K562 (cell line): ENCODE results near the gene MPI. TPM values are rescaled to one million over a fixed set of nuclear protein-coding genes. Genes with fewer than 3 reads are reported as not detected.

Experiments
- BCL6 ChIP-seq: fragments of 250-450 bp; sonication (Bioruptor Pico); IDR thresholded peaks from 2 replicates; pipeline ENCODE4 v1.4.0; 2020
- BDP1 ChIP-seq: IDR thresholded peaks from 3 replicates; pipeline ENCODE4 v1.6.1; 2011; ENCODE audit not compliant: insufficient read length, insufficient read depth
- BRD9 ChIP-seq: fragments of 450-650 bp; IDR thresholded peaks from 2 replicates; pipeline ENCODE4 v1.6.1; 2018; ENCODE audit warnings: low read depth; ENCODE audit not compliant: partially characterized antibody
- BRF1 ChIP-seq: IDR thresholded peaks from 3 replicates; pipeline ENCODE4 v1.6.1; 2011; ENCODE audit warnings: borderline replicate concordance, mild to moderate bottlenecking; ENCODE audit not compliant: insufficient read length; ENCODE audit errors: extremely low read depth
- CEBPB ChIP-seq: fragments of 450-650 bp; IDR thresholded peaks from 2 replicates; pipeline ENCODE4 v1.6.1; 2016; ENCODE audit warnings: missing genetic modification characterization, missing compliant biosample characterization
- CLOCK ChIP-seq: fragments of 250-450 bp; sonication (Bioruptor Pico); IDR thresholded peaks from 2 replicates; pipeline ENCODE4 v1.4.0; 2020; ENCODE audit warnings: mild to moderate bottlenecking, moderate library complexity, borderline replicate concordance
- EWSR1 ChIP-seq: fragments of 450-650 bp; IDR thresholded peaks from 2 replicates; pipeline ENCODE4 v1.6.1; 2018; ENCODE audit warnings: borderline replicate concordance, mild to moderate bottlenecking, low read depth, moderate library complexity; ENCODE audit not compliant: partially characterized antibody
- GTF2A2 ChIP-seq: IDR thresholded peaks from 2 replicates; pipeline ENCODE4 v1.6.1; 2016; ENCODE audit warnings: mild to moderate bottlenecking, missing genetic modification characterization, missing compliant biosample characterization
- HDGF ChIP-seq: fragments of 450-650 bp; IDR thresholded peaks from 2 replicates; pipeline ENCODE4 v1.6.1; 2016
- HNRNPH1 ChIP-seq: fragments of 200-400 bp; formaldehyde crosslinking; optimal IDR thresholded peaks from 2 replicates; pipeline ENCODE3; 2017; ENCODE audit warnings: low read depth, mild to moderate bottlenecking, low read length, moderate library complexity
- KAT8 ChIP-seq: fragments of 450-650 bp; IDR thresholded peaks from 2 replicates; pipeline ENCODE4 v1.6.1; 2016; ENCODE audit warnings: low read depth, mild to moderate bottlenecking
- MCM2 ChIP-seq: fragments of 450-650 bp; IDR thresholded peaks from 2 replicates; pipeline ENCODE4 v1.6.1; 2017; ENCODE audit warnings: low read depth, mild to moderate bottlenecking
- MEF2A ChIP-seq: IDR thresholded peaks from 2 replicates; pipeline ENCODE4 v1.6.1; 2011; ENCODE audit warnings: low read depth, mild to moderate bottlenecking, low read length, moderate library complexity; ENCODE audit not compliant: control insufficient read depth
- NFRKB ChIP-seq: fragments of 450-650 bp; IDR thresholded peaks from 2 replicates; pipeline ENCODE4 v1.6.1; 2016; ENCODE audit warnings: low read depth
- POLR3G ChIP-seq: IDR thresholded peaks from 2 replicates; pipeline ENCODE4 v1.6.1; 2011; ENCODE audit not compliant: insufficient read length, insufficient replicate concordance; ENCODE audit errors: extremely low read depth
- PRPF4 ChIP-seq: fragments of 200-400 bp; formaldehyde crosslinking; IDR thresholded peaks from one replicate; pipeline ENCODE4 v1.6.1; 2017; ENCODE audit warnings: low read length, low read depth, mild to moderate bottlenecking; ENCODE audit not compliant: insufficient read depth, poor library complexity, severe bottlenecking
- RFX7 ChIP-seq: fragments of 250-450 bp; sonication (Bioruptor Pico); IDR thresholded peaks from 2 replicates; pipeline ENCODE4 v1.5.1; 2021; ENCODE audit warnings: mild to moderate bottlenecking
- SIN3A ChIP-seq, 2 experiments: fragments of 150-350 bp in 1 of 2; IDR thresholded peaks; 2 replicates each; pipeline ENCODE4 v1.6.1; 2011 to 2016; ENCODE audit warnings: borderline replicate concordance in 2 of 2, low read depth in 2 of 2, low read length in 2 of 2, mild to moderate bottlenecking in 2 of 2, moderate library complexity in 2 of 2; ENCODE audit not compliant: control insufficient read depth in 1 of 2
- TBL1XR1 ChIP-seq, 2 experiments: IDR thresholded peaks; 2 replicates each; pipeline ENCODE4 v1.6.1; 2012; ENCODE audit warnings: improper control_type of control experiment in 2 of 2, low read length in 2 of 2, mild to moderate bottlenecking in 1 of 2
- TRIM25 ChIP-seq: fragments of 450-650 bp; IDR thresholded peaks from 2 replicates; pipeline ENCODE4 v1.7.0; 2016; ENCODE audit warnings: borderline replicate concordance
- ZC3H11A ChIP-seq: IDR thresholded peaks from 2 replicates; pipeline ENCODE4 v1.6.1; 2012; ENCODE audit warnings: low read depth, low read length, improper control_type of control experiment
- ZKSCAN8 ChIP-seq: fragments of 200-800 bp; sonication (Bioruptor generic); IDR thresholded peaks from 2 replicates; pipeline ENCODE4 v1.6.1; 2016; ENCODE audit warnings: missing genetic modification characterization, missing compliant biosample characterization
- ZNF175 ChIP-seq: fragments of 200-800 bp; sonication (Bioruptor generic); IDR thresholded peaks from 2 replicates; pipeline ENCODE4 v1.6.1; 2016; ENCODE audit warnings: low read depth, mild to moderate bottlenecking, missing genetic modification characterization, missing compliant biosample characterization
- ZNF384 ChIP-seq: IDR thresholded peaks from 2 replicates; pipeline ENCODE4 v1.6.1; 2012; ENCODE audit warnings: low read depth, low read length, improper control_type of control experiment
- ZNF41 ChIP-seq: fragments of 250-450 bp; sonication (Bioruptor Pico); conservative IDR thresholded peaks from 2 replicates; pipeline ENCODE4 v1.4.0; 2020; ENCODE audit warnings: mild to moderate bottlenecking
- ZNF589 ChIP-seq: fragments of 200-800 bp; sonication (Bioruptor generic); IDR thresholded peaks from 2 replicates; pipeline ENCODE4 v1.6.1; 2016; ENCODE audit warnings: low read depth, missing genetic modification characterization, missing compliant biosample characterization
- ZNF780A ChIP-seq: fragments of 250-450 bp; sonication (Bioruptor Pico); IDR thresholded peaks from 2 replicates; pipeline ENCODE4 v1.5.0; 2021; ENCODE audit warnings: mild to moderate bottlenecking
- polyA plus RNA-seq, 8 experiments: library from polyadenylated mRNA; depleted of rRNA in 4 of 8; stranded (reverse) in 5 of 8; unstranded in 3 of 8; fragments of >200 nt; fragmentation: Nextera tagmentation in 2 of 8; fragmentation: Illumina TruSeq in 1 of 8; extraction: Ambion mirVana in 2 of 8; extraction: Trizol in 1 of 8; gene quantifications; 2 replicates each; pipeline versions ENCODE4 v1.2.1 to v1.2.3, GENCODE V29; 2011 to 2014; ENCODE audit warnings: inconsistent platforms in 1 of 8, missing spikeins in 1 of 8
- total RNA-seq, 7 experiments: library from RNA; depleted of rRNA in 6 of 7; stranded (reverse); fragments of >200 nt in 6 of 7; fragmentation: Illumina TruSeq in 2 of 7; extraction: Trizol in 2 of 7; gene quantifications; 2 replicates each; pipeline versions ENCODE4 v1.2.1 to v1.2.3, GENCODE V29; 2011 to 2021; ENCODE audit warnings: low replicate concordance in 1 of 7

The MPI gene
- total and polyA plus RNA-seq, 9 of the 15 experiments (the other 6 are each of a cell fraction or from before 2014, with no cell fraction given), result 30.7 to 105 (median 40.5) TPM

GRCh38 chr15:74873036-74873755, 16.6 kb upstream of the MPI start, which contains the start of gene SCAMP2 (continued):
- TF ChIP-seq CLOCK (CRISPR knock-in tag), result no peak
- TF ChIP-seq RFX7 (CRISPR knock-in tag), result no peak
- no peak for TF ChIP-seq ZC3H11A
- peak; percentile 62 to 90 for TF ChIP-seq SIN3A (IDR thresholded peaks at IDR 0.05; ENCODE audit: borderline replicate concordance in 2 of 2, control insufficient read depth in 1 of 2, low read depth in 2 of 2, low read length in 2 of 2)
- no peak for TF ChIP-seq ZNF384
- no peak for TF ChIP-seq NFRKB
- TF ChIP-seq ZKSCAN8 (CRISPR knock-in tag), result no peak
- no peak for TF ChIP-seq CEBPB (tag)
- TF ChIP-seq POLR3G, result no peak
- TF ChIP-seq PRPF4, result no peak
- TF ChIP-seq KAT8, result no peak
- no peak for TF ChIP-seq BCL6 (CRISPR knock-in tag)
- TF ChIP-seq BRF1, result no peak
- no peak for TF ChIP-seq MEF2A
- TF ChIP-seq ZNF780A, result no peak
- no peak for TF ChIP-seq ZNF175 (CRISPR knock-in tag)
- TF ChIP-seq GTF2A2 (tag), result no peak
- TF ChIP-seq EWSR1, result no peak
- no peak for TF ChIP-seq HDGF
- TF ChIP-seq ZNF41 (CRISPR knock-in tag), result no peak
- no peak for TF ChIP-seq ZNF589 (CRISPR knock-in tag)
- TF ChIP-seq TRIM25, result no peak
- TF ChIP-seq TBL1XR1 (IDR thresholded peaks at IDR 0.05; ENCODE audit: low read length in 2 of 2), result 0 out of 4 replicates have a peak, but pooled peaks of 1 of the 2 experiments have one; percentile 8
- no peak for TF ChIP-seq BRD9
- TF ChIP-seq MCM2, result no peak
- TF ChIP-seq HNRNPH1, result no peak
- TF ChIP-seq BDP1, result no peak
